ENCODE measurements around the gene SLC25A29. TPM values are rescaled to one million over a fixed set of nuclear protein-coding genes. Genes with fewer than 3 reads are reported as not detected.
A peak's percentile ranks its signal among the peaks of the same experiment; 100 is the strongest.

Gene SLC25A29
- total and polyA plus RNA-seq, 2 of the 13 experiments (the other 11 are each of a cell fraction or from before 2014, with no cell fraction given) = 12.2 to 17.2 TPM

GRCh38 chr14:100291305-100292075 lies 14.8 kb downstream of the SLC25A29 start (continued):
- no peak for TF ChIP-seq ZNF121 (CRISPR knock-in tag; IDR thresholded peaks at IDR 0.05)
- TF ChIP-seq RNF2 (conservative IDR thresholded peaks at IDR 0.05; ENCODE audit: low read depth) = 0 out of 2 replicates have a peak, but pooled peaks have one; percentile 6
- TF ChIP-seq BCL3 (CRISPR knock-in tag; IDR thresholded peaks at IDR 0.05) = no peak
- TF ChIP-seq ZBTB3 (CRISPR knock-in tag; IDR thresholded peaks at IDR 0.05; ENCODE audit: borderline replicate concordance, low read depth) = no peak
- TF ChIP-seq ZNF580 (CRISPR knock-in tag; IDR thresholded peaks at IDR 0.05; ENCODE audit: borderline replicate concordance, low read depth) = 0 out of 2 replicates have a peak, but pooled peaks have one; percentile 7
- no peak for TF ChIP-seq ZNF362 (CRISPR knock-in tag; IDR thresholded peaks at IDR 0.05; ENCODE audit: borderline replicate concordance)
- 0 out of 2 replicates have a peak, but pooled peaks have one; percentile 8 for TF ChIP-seq ZIK1 (CRISPR knock-in tag; IDR thresholded peaks at IDR 0.05; ENCODE audit: borderline replicate concordance, low read depth)
- no peak for TF ChIP-seq MED1 (CRISPR knock-in tag; IDR thresholded peaks at IDR 0.05)
- no peak for TF ChIP-seq ZBTB7B (CRISPR knock-in tag; IDR thresholded peaks at IDR 0.05)
- no peak for TF ChIP-seq EHMT2 (IDR thresholded peaks at IDR 0.05; ENCODE audit: borderline replicate concordance, low read depth, low read length)
- TF ChIP-seq ZFP36 (IDR thresholded peaks at IDR 0.05; ENCODE audit: borderline replicate concordance, low read depth, low read length, partially characterized antibody) = no peak
- TF ChIP-seq CEBPB (IDR thresholded peaks at IDR 0.05; ENCODE audit: borderline replicate concordance, low read depth, low read length) = no peak
- 0 out of 2 replicates have a peak, but pooled peaks have one; percentile 10 for TF ChIP-seq ZNF44 (CRISPR knock-in tag; IDR thresholded peaks at IDR 0.05)
- no peak for TF ChIP-seq ZNF646 (CRISPR knock-in tag; IDR thresholded peaks at IDR 0.05)
- TF ChIP-seq KAT8 (CRISPR knock-in tag; IDR thresholded peaks at IDR 0.05) = no peak
- TF ChIP-seq MTF1 (CRISPR knock-in tag; IDR thresholded peaks at IDR 0.05) = no peak
- no peak; the same call in 1 of the 2 replicates for TF ChIP-seq ZNF710 (CRISPR knock-in tag; IDR thresholded peaks at IDR 0.05; ENCODE audit: borderline replicate concordance)
